H1 (cell line): ENCODE data around the gene MOV10L1. TPM values are rescaled to one million over a fixed set of nuclear protein-coding genes. Genes with fewer than 3 reads are reported as not detected.

ENCODE experiments used
- CTCF ChIA-PET: fragments of 300-600 bp; sonication (Branson Sonifier 250); formaldehyde crosslinking; loops from one replicate; lab custom pipeline; 2021; ENCODE audit not compliant: partially characterized antibody; lab: Charles Lee
- POLR2A ChIA-PET: fragments of 300-600 bp; sonication (Branson Sonifier 250); formaldehyde crosslinking; loops from one replicate; lab custom pipeline; 2021; ENCODE audit warnings: inconsistent platforms; ENCODE audit not compliant: partially characterized antibody; lab: Charles Lee
- DNase-seq, 2 experiments: peaks; one replicate each; pipeline versions ENCODE4 v3.0.0 to v3.0.0-alpha.2; 2010 to 2022; ENCODE audit warnings: low spot score in 2 of 2, low read depth in 1 of 2, mixed read lengths in 1 of 2
- FAIRE-seq: peaks from 2 replicates; lab custom pipeline; 2011; peaks lifted over from hg19 to GRCh38; lab: Jason Lieb, UNC
- H2AFZ ChIP-seq: 2 replicates; pipeline ENCODE4 v1.8.1; 2012; ENCODE audit warnings: low read length, inconsistent platforms
- H2AK5ac ChIP-seq: 2 replicates; pipeline ENCODE4 v1.6.1; 2013; ENCODE audit warnings: low read depth, low read length
- H2BK120ac ChIP-seq: replicated peaks from 2 replicates; pipeline ENCODE3; 2013; ENCODE audit warnings: low read depth, low read length, inconsistent platforms
- H2BK12ac ChIP-seq: 2 replicates; pipeline ENCODE4 v1.6.1; 2013; ENCODE audit warnings: low read depth, low read length
- H2BK15ac ChIP-seq: 2 replicates; pipeline ENCODE4 v1.6.1; 2013; ENCODE audit warnings: low read length
- H2BK20ac ChIP-seq: 2 replicates; pipeline ENCODE4 v1.6.1; 2013; ENCODE audit warnings: low read length
- H2BK5ac ChIP-seq: 2 replicates; pipeline ENCODE4 v1.6.1; 2013; ENCODE audit warnings: low read depth, low read length
- H3K14ac ChIP-seq: 2 replicates; pipeline ENCODE4 v1.6.1; 2013; ENCODE audit warnings: inconsistent platforms; ENCODE audit not compliant: insufficient read length
- H3K18ac ChIP-seq: 2 replicates; pipeline ENCODE4 v1.6.1; 2013; ENCODE audit warnings: low read length; ENCODE audit errors: extremely low read depth
- H3K23ac ChIP-seq: 2 replicates; pipeline ENCODE4 v1.6.1; 2013; ENCODE audit warnings: inconsistent platforms; ENCODE audit not compliant: insufficient read length
- H3K23me2 ChIP-seq: 2 replicates; pipeline ENCODE4 v1.6.1; 2013; ENCODE audit warnings: low read depth, low read length
- H3K27ac ChIP-seq: 2 replicates; pipeline ENCODE4 v1.6.1; 2011; ENCODE audit warnings: low read depth, low read length, inconsistent platforms
- H3K27me3 ChIP-seq, 4 experiments: replicated peaks in 1 of 4; 1 replicate in 1 of 4; 2 replicates in 3 of 4; pipeline versions ENCODE4 v1.6.1 to v1.8.1; 2011 to 2013; ENCODE audit warnings: low read length in 3 of 4, mild to moderate bottlenecking in 3 of 4, inconsistent platforms in 2 of 4, mixed read lengths in 2 of 4, moderate library complexity in 1 of 4; ENCODE audit not compliant: control insufficient read depth in 3 of 4, insufficient read depth in 3 of 4; ENCODE audit errors: extremely low read depth in 1 of 4
- H3K36me3 ChIP-seq, 4 experiments: 2 replicates each; pipeline versions ENCODE4 v1.6.1 to v1.8.1; 2011 to 2013; ENCODE audit warnings: mild to moderate bottlenecking in 4 of 4, low read length in 3 of 4, moderate library complexity in 2 of 4, control low read depth in 1 of 4, inconsistent platforms in 1 of 4; ENCODE audit not compliant: insufficient read depth in 4 of 4, control insufficient read depth in 2 of 4
- H3K4ac ChIP-seq: replicated peaks from 2 replicates; pipeline ENCODE3; 2013; ENCODE audit warnings: low read length, low read depth, mixed read lengths, inconsistent platforms; ENCODE audit not compliant: insufficient read length
- H3K4me1 ChIP-seq, 4 experiments: replicated peaks in 1 of 4; 1 replicate in 1 of 4; 2 replicates in 3 of 4; pipeline versions ENCODE4 v1.6.1 to v1.8.1; 2011 to 2013; ENCODE audit warnings: low read length in 3 of 4, inconsistent platforms in 2 of 4, mixed read lengths in 1 of 4; ENCODE audit not compliant: insufficient read depth in 4 of 4, control insufficient read depth in 3 of 4
- H3K4me2 ChIP-seq, 2 experiments: 2 replicates each; pipeline versions ENCODE4 v1.6.1 to v1.8.1; 2011 to 2013; ENCODE audit warnings: low read depth in 2 of 2, low read length in 2 of 2, control low read depth in 1 of 2, inconsistent platforms in 1 of 2, mild to moderate bottlenecking in 1 of 2; ENCODE audit not compliant: insufficient read depth in 1 of 2
- H3K4me3 ChIP-seq, 4 experiments: fragments of 200-600, 300-600 bp in 1 of 4; sonication (generic), shearing (Covaris generic), sonication (Bioruptor Twin) in 1 of 4; 2 replicates each; pipeline versions ENCODE4 v1.5.1 to v1.8.1; 2011 to 2016; ENCODE audit warnings: low read length in 4 of 4, low read depth in 3 of 4, control low read depth in 2 of 4, inconsistent platforms in 2 of 4, mild to moderate bottlenecking in 2 of 4, mixed read lengths in 1 of 4, moderate library complexity in 1 of 4; ENCODE audit not compliant: insufficient read depth in 2 of 4; ENCODE audit errors: extremely low read depth in 1 of 4
- H3K56ac ChIP-seq: replicated peaks from 2 replicates; pipeline ENCODE3; 2013; ENCODE audit warnings: low read depth, mild to moderate bottlenecking, mixed read lengths, low read length, inconsistent platforms; ENCODE audit not compliant: insufficient read length
- H3K79me1 ChIP-seq: 2 replicates; pipeline ENCODE4 v1.6.1; 2013; ENCODE audit warnings: low read depth, low read length, control low read depth
- H3K79me2 ChIP-seq, 2 experiments: 2 replicates each; pipeline versions ENCODE4 v1.6.1 to v1.8.1; 2012 to 2013; ENCODE audit warnings: low read length in 2 of 2, mild to moderate bottlenecking in 2 of 2, inconsistent platforms in 1 of 2; ENCODE audit not compliant: insufficient read depth in 2 of 2, control insufficient read depth in 1 of 2
- H3K9ac ChIP-seq, 4 experiments: replicated peaks in 1 of 4; 1 replicate in 1 of 4; 2 replicates in 3 of 4; pipeline versions ENCODE4 v1.6.1 to v1.8.1; 2011 to 2013; ENCODE audit warnings: low read depth in 3 of 4, low read length in 3 of 4, control low read depth in 2 of 4, mild to moderate bottlenecking in 2 of 4, moderate library complexity in 2 of 4, inconsistent platforms in 1 of 4; ENCODE audit errors: extremely low read depth in 1 of 4
- H3K9me3 ChIP-seq, 2 experiments: 2 replicates each; pipeline versions ENCODE4 v1.6.1 to v1.8.1; 2012 to 2013; ENCODE audit warnings: mild to moderate bottlenecking in 2 of 2, moderate library complexity in 2 of 2, control low read depth in 1 of 2, inconsistent platforms in 1 of 2, low read depth in 1 of 2, low read length in 1 of 2, mixed read lengths in 1 of 2; ENCODE audit not compliant: insufficient read depth in 2 of 2
- H4K20me1 ChIP-seq, 2 experiments: replicated peaks in 1 of 2; 2 replicates each; pipeline versions ENCODE3 to v1.8.1; 2011 to 2013; ENCODE audit warnings: inconsistent platforms in 2 of 2, low read length in 2 of 2, mild to moderate bottlenecking in 1 of 2; ENCODE audit not compliant: insufficient read depth in 2 of 2, control insufficient read depth in 1 of 2
- H4K5ac ChIP-seq: 2 replicates; pipeline ENCODE4 v1.6.1; 2013; ENCODE audit warnings: low read length, low read depth, mixed read lengths, inconsistent platforms; ENCODE audit not compliant: insufficient read length
- H4K8ac ChIP-seq: 2 replicates; pipeline ENCODE4 v1.8.0; 2013; ENCODE audit warnings: mild to moderate bottlenecking, moderate library complexity, low read length, inconsistent platforms; ENCODE audit not compliant: insufficient read depth; ENCODE audit errors: extremely low read depth
- H4K91ac ChIP-seq: replicated peaks from 2 replicates; pipeline ENCODE3; 2013; ENCODE audit warnings: low read length, mixed read lengths, inconsistent platforms; ENCODE audit not compliant: insufficient read length
- BCL11A ChIP-seq, 2 experiments: IDR thresholded peaks; one replicate each; pipeline ENCODE4 v1.6.1; 2011; ENCODE audit warnings: low read depth in 2 of 2, low read length in 2 of 2, mild to moderate bottlenecking in 2 of 2
- CBX5 ChIP-seq: fragments of 300-800, 300-1000 bp; sonication (generic); IDR thresholded peaks from 2 replicates; pipeline ENCODE4 v1.7.1; 2016; ENCODE audit warnings: antibody characterized with exemption, low read length, low read depth
- CBX8 ChIP-seq: fragments of 300-800, 300-1000 bp; sonication (generic); IDR thresholded peaks from 2 replicates; pipeline ENCODE4 v1.7.1; 2016; ENCODE audit warnings: low read depth, low read length, borderline replicate concordance
- CREB1 ChIP-seq: IDR thresholded peaks from 2 replicates; pipeline ENCODE4 v1.6.1; 2012; ENCODE audit warnings: inconsistent platforms
- E2F6 ChIP-seq: IDR thresholded peaks from 2 replicates; pipeline ENCODE4 v1.6.1; 2012; ENCODE audit warnings: inconsistent platforms
- KDM1A ChIP-seq: fragments of 200-600, 300-600 bp; sonication (generic); IDR thresholded peaks from 2 replicates; pipeline ENCODE4 v1.7.1; 2016; ENCODE audit warnings: mild to moderate bottlenecking, low read length, borderline replicate concordance
- KDM4A ChIP-seq: IDR thresholded peaks from one replicate; pipeline ENCODE4 v1.7.1; 2012; ENCODE audit warnings: low read depth, mild to moderate bottlenecking, moderate library complexity, low read length, inconsistent platforms; ENCODE audit not compliant: severe bottlenecking
- NANOG ChIP-seq: IDR thresholded peaks from 2 replicates; pipeline ENCODE4 v1.6.1; 2011; ENCODE audit warnings: low read length, low read depth, mild to moderate bottlenecking, inconsistent platforms; ENCODE audit not compliant: insufficient read depth, poor library complexity, severe bottlenecking
- POLR2A ChIP-seq, 2 experiments: IDR thresholded peaks; 1 replicate in 1 of 2; 2 replicates in 1 of 2; pipeline ENCODE4 v1.6.1; 2011; ENCODE audit warnings: low read depth in 2 of 2, low read length in 2 of 2, mild to moderate bottlenecking in 2 of 2; ENCODE audit errors: control extremely low read depth in 1 of 2
- RBBP5 ChIP-seq: IDR thresholded peaks from 2 replicates; pipeline ENCODE4 v1.7.1; 2012; ENCODE audit warnings: low read depth, mild to moderate bottlenecking, inconsistent platforms, low read length, moderate library complexity, borderline replicate concordance
- SIN3A ChIP-seq, 2 experiments: IDR thresholded peaks in 1 of 2; conservative IDR thresholded peaks in 1 of 2; 2 replicates each; pipeline ENCODE4 v1.6.1; 2011 to 2012; ENCODE audit warnings: low read length in 2 of 2, improper control_type of control experiment in 1 of 2, low read depth in 1 of 2, mild to moderate bottlenecking in 1 of 2
- TEAD4 ChIP-seq: IDR thresholded peaks from 2 replicates; pipeline ENCODE4 v1.6.1; 2012; ENCODE audit warnings: low read depth, low read length, inconsistent platforms, mixed read lengths
- YY1 ChIP-seq: IDR thresholded peaks from 2 replicates; pipeline ENCODE4 v1.6.1; 2011; ENCODE audit warnings: low read depth, mild to moderate bottlenecking, low read length
- WGBS, 2 experiments: shearing (Covaris generic) in 1 of 2; methylation state at CpG; one replicate each; pipeline versions ENCODE4 v1.1.6 to v1.1.7; 2013 to 2015; ENCODE audit warnings: low lambda C conversion rate in 2 of 2, mixed read lengths in 2 of 2, inconsistent platforms in 1 of 2, low coverage in 1 of 2, missing lambda C conversion rate in 1 of 2; ENCODE audit not compliant: insufficient replicate concordance in 2 of 2, insufficient coverage in 1 of 2, insufficient read length in 1 of 2; ENCODE audit errors: extremely low coverage in 1 of 2, missing lambda C conversion rate in 1 of 2; 5-methylcytosine and 5-hydroxymethylcytosine counted together
- polyA plus RNA-seq, 7 experiments: library from polyadenylated mRNA; depleted of rRNA in 3 of 7; stranded (reverse) in 5 of 7; unstranded in 2 of 7; fragments of >200 nt in 5 of 7; fragments of 200-250 nt in 2 of 7; gene quantifications; 1 replicate in 5 of 7; 2 replicates in 1 of 7; 4 replicates in 1 of 7; pipeline versions ENCODE4 v1.2.1 to v1.2.3, GENCODE V29; 2011 to 2013; ENCODE audit warnings: missing spikeins in 2 of 7, mixed read lengths in 2 of 7
- total RNA-seq: library from RNA; stranded (reverse); fragmentation: NEBNext Ultra II Directional; extraction: Animal tissue kit (Norgen Biotek cat#: 25700); gene quantifications from 2 replicates; pipeline ENCODE4 v1.2.1, GENCODE V29; 2021

Gene MOV10L1
- total and polyA plus RNA-seq, 2 of the 8 experiments (the other 6 are each of a cell fraction or from before 2014, with no cell fraction given) = 0.32 TPM; not detected in 1

- Histone ChIP-seq H3K79me1 (no peaks in the 10 kb centered on the region), H3K79me2 (no peaks in the 10 kb centered on the region), H3K27me3 (no peaks in the 10 kb centered on the region), H3K23ac (no peak overlapping the region), H2BK15ac (no peak overlapping the region), H2BK120ac (no peak overlapping the region), H2AK5ac (no peak overlapping the region), H2BK5ac (no peak overlapping the region), H3K56ac (no peak overlapping the region), H2BK20ac (no peak overlapping the region), H2AFZ (no peak overlapping the region), H4K20me1 (no peaks in the 10 kb centered on the region), H3K9ac (no peak overlapping the region), H3K4me2 (no peak overlapping the region), H4K5ac (no peak overlapping the region), H3K23me2 (no peaks in the 10 kb centered on the region), H3K4me1 (no peaks in the 10 kb centered on the region; a peak in 1 of 7 replicates), H2BK12ac (no peak overlapping the region), H3K27ac (no peak overlapping the region), H4K8ac (no peak overlapping the region), H3K9me3 (0 out of 4 replicates have a peak, but pooled peaks cover 0 to under 1% of the 10 kb centered on the region in 2 experiments), H3K36me3 (no peaks in the 10 kb centered on the region), H3K4me3 (no peak overlapping the region), H3K18ac (no peak overlapping the region), H4K91ac (no peak overlapping the region), H3K4ac (no peak overlapping the region), H3K14ac (no peak overlapping the region)
- POLR2A ChIA-PET = no interaction called here
- FAIRE-seq (no peak), DNase-seq (no peak)
- CTCF ChIA-PET = no interaction called here
- WGBS, 2 experiments = 82% methylated on average over 12 of the region's 12 CpGs; no CpG with 5 or more reads in 1 of the 2 experiments
- TF ChIP-seq YY1 = no peak
- TF ChIP-seq SIN3A (conservative IDR thresholded peaks at IDR 0.05 in 1 of 2, IDR thresholded peaks at IDR 0.05 in 1 of 2; ENCODE audit: low read depth in 1 of 2, low read length in 2 of 2) = no peak
- no peak for TF ChIP-seq KDM1A
- TF ChIP-seq CBX8 = no peak
- TF ChIP-seq CREB1 = no peak
- TF ChIP-seq TEAD4 = no peak
- TF ChIP-seq NANOG = no peak
- no peak for TF ChIP-seq RBBP5
- TF ChIP-seq KDM4A = no peak
- TF ChIP-seq POLR2A (IDR thresholded peaks at IDR 0.05; ENCODE audit: control extremely low read depth in 1 of 2, low read depth in 2 of 2, low read length in 2 of 2) = no peak
- TF ChIP-seq BCL11A (IDR thresholded peaks at IDR 0.05; ENCODE audit: low read depth in 2 of 2, low read length in 2 of 2) = no peak
- no peak for TF ChIP-seq CBX5
- no peak for TF ChIP-seq E2F6
Observed at GRCh38 chr22:50048061-50048765, 41.6 kb upstream of the MOV10L1 start.
